Measurements from ENCODE around the gene SIGLEC14.

DNA sequence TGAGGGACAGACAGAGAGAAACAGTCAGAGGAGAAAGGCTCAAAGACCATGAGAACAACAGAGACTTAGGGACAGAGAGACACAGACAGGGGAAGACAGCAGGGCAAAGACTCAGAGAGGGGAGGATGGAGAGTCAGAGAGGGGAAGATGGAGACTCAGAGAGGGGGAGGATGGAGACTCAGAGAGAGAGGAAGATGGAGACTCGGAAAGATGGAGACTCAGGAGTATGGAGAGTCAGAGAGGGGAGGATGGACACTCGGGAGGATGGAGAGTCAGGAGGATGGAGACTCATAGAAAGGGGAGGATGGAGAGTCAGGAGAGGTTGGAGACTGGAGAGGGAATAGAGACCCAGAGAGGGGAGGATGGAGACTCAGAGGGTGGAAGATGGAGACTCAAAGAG, 47.2 kb upstream of the SIGLEC14 start:
- TF ChIP-seq, protein P1, sequence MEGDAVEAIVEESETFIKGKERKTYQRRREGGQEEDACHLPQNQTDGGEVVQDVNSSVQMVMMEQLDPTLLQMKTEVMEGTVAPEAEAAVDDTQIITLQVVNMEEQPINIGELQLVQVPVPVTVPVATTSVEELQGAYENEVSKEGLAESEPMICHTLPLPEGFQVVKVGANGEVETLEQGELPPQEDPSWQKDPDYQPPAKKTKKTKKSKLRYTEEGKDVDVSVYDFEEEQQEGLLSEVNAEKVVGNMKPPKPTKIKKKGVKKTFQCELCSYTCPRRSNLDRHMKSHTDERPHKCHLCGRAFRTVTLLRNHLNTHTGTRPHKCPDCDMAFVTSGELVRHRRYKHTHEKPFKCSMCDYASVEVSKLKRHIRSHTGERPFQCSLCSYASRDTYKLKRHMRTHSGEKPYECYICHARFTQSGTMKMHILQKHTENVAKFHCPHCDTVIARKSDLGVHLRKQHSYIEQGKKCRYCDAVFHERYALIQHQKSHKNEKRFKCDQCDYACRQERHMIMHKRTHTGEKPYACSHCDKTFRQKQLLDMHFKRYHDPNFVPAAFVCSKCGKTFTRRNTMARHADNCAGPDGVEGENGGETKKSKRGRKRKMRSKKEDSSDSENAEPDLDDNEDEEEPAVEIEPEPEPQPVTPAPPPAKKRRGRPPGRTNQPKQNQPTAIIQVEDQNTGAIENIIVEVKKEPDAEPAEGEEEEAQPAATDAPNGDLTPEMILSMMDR (IDR thresholded peaks at IDR 0.05; ENCODE audit: low read depth, low read length) = no peak
- TF ChIP-seq POLR2A (IDR thresholded peaks at IDR 0.05; ENCODE audit: extremely low read depth, insufficient read length) (no peak), MYC (IDR thresholded peaks at IDR 0.05; ENCODE audit: low read depth, low read length) (no peak)
